HG03095 (cell line): ENCODE measurements around the gene GPR152.
"Not testable (repeated sequence)": the region's sequence is repeated elsewhere in the genome, so short reads cannot be mapped to it uniquely, and the experiment has no call there.

Source experiments
- ATAC-seq: cut with Tn5 transposase; IDR thresholded peaks from one replicate; pipeline ENCODE4 v1.9.1; 2021; ENCODE audit warnings: moderate library complexity; ENCODE audit not compliant: unreplicated experiment

Gene GPR152

DNA sequence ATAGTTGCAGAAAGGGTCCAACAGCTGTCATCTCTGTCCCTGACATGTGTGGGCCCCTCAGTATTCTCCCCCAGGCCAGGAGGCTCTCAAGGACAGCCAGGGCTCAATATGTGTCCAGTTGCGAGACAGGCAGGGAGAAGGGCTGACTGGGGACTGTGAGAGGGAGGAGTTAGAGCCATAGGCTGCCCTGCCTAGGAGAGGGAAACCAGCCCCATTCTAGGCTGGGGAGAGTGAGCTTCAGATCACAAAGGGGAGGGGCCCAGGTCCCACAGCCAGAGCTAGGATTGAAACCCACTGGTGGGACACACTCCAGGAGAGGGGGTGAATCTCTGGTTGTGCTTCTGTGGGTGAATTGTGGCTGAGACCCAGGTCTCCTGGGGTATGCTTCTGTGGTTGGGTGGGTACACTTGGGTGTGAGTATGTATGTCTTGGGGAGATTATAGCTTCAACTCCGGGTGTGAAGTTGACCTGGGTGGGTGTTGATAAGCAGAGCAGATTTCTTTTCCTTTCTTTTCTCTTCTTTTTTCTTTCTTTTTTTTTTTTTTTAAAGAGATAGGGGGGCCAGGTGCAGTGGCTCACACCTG is 39.2 kb downstream of the GPR152 start:
- no peak for ATAC-seq

DNA sequence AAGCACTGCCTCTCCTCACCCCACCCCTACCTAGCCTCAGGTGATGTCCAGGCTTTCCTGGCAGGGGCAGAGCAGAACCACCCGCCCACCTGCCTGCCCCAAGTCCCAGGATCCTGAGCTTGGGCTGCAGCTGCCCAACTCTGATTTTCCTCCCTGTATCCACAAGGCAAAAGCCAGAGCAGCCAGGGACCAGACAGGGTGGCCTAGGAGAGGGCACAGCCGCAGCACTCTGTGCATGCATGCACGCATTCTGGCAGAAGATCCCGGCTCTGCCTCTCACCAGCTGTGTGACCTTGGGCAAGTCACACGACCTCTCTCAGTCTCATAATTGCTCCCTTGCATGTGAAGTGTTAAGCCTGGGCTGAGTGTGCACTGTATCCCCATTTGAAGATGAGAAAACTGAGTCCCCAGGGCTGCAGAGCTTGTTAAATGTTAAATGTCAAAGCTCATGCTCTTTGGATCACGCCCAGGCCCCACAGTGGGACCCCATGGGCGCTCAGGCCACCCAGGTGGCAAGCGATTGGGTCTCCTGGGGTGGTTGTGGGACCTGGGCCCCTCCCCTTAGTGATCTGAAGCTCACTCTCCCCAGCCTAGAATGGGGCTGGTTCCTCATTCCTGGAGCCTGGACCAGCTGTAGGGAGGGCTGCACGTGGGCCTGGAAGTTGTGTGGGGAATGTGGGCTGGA is 39.9 kb downstream of the GPR152 start:
- no peak for ATAC-seq

DNA sequence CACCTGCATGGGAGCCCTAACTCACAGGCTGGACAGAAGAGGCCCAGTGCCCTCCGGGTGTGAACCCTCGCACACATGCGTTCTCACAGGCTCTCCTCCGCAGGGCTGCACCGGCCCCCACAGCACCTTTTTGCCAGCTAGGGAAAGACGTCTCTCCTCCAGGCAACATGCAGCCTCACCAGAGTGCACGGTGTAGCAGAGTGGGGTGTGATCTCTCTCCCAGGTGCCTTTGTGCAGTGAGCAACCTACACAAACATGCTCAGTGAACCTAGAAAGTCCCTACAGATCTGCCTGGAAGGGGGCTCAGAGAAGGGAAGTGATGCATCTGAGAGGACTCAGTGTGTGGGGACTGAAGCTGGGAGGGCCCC is 40.8 kb downstream of the GPR152 start:
- no peak for ATAC-seq

DNA sequence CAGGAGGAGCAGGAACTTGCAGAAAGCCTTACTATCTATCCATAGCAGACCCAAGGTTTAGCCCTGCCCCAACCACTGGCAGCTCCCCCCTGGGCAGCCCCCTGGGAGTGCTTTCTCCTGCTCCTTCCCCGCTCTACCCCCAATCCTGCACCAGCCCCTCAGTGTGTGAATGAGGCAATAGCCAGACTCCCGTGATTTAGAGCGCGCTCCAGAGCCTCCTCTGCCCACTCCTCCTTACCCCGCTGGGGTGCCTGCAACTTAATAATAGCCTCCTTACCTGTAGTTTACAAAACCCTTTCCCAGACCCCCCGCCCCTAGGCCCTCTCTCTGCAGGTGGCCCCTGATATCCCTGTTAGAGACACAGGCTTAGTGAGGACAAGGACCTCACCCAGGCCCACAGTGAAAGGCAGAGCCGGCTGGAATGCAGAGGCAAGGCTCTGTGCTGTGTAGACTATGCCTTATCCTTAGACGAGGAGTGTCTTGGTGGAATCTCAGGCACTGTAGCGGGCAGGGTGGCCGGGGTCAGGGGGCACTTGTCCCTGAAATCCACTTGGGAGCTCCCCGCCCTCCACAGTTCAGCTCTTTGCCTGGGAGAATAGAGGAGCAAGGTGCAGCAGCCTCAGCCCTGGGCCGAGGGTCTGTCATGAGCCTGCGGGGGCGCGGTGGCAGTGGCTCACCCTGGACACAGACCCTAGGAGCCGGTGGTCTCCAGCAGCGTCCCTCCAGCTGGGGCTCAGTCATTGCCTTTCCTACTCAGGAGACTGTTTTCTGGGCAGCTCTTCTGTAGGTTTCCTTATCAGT is 41.3 kb downstream of the GPR152 start:
- ATAC-seq, result no peak

DNA sequence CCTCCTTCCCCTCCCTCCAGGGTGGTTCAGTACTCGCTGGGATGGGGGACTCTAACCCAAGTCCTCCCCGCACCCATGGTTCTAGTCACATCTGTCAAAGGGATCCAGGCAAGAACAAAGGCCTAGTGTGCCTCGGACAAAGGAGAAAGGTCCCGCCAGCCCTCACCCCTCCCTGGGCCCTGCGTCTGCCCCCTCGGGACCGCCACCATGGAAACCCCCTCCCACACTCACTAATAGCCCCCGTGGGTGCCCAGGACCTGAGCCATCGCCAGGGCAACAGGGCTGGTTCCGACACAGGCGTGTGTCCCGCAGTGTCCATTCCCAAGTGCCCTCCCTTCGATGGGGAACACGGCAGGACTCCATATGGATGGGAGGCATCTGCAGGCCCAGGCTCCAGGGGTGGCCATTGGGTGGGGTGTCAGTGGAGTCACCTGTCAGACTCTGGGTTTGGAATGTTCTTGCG is 42.1 kb downstream of the GPR152 start:
- ATAC-seq, result no peak

DNA sequence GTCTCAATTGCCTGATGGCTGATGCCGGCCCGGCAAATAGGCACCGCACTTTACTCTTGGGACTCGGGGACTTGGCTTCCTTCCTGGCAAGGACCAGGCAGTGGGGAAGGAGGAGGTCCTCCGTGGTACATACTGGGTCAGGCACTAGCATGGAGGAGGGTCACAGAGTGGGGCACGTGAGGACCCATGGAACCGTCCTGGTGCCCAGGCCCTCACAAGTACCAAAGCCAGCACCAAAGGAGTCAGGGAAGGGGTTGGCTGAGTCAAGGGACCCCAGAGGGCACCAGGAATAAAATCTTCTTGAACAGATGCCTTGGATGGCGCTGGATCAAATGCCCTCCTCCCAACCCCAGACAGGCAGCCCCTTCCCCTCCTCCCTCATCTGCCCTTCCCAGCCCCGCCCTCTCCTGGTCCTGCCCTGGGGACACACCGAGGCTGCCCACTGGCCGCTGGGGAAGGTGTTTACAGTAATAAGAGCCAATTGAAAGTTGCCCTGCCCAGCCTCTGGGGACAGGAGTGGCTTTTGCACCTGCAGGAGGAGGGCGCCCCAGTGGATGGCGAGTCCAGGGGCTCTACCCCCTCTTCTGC is 42.7 kb downstream of the GPR152 start:
- ATAC-seq, result no peak

DNA sequence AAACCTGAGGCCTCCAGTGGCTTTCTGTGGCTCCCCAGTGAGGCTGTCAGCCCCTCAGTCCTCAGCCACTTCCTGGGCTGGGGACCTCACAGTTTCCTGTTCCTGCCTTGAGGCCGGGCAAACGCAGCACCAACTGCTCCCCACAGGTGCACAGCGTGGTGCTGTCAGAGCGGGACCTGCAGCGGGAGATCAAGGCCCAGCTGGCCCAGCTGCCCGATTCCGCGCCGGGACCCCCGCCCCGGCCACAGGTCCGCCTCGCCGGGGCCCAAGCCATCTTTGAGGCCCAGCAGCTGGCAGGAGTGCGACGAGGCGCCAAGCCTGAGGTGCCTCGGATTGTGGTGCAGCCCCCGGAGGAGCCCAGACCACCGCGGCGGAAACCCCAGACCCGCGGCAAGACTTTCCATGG is 43.3 kb downstream of the GPR152 start:
- no peak for ATAC-seq

DNA sequence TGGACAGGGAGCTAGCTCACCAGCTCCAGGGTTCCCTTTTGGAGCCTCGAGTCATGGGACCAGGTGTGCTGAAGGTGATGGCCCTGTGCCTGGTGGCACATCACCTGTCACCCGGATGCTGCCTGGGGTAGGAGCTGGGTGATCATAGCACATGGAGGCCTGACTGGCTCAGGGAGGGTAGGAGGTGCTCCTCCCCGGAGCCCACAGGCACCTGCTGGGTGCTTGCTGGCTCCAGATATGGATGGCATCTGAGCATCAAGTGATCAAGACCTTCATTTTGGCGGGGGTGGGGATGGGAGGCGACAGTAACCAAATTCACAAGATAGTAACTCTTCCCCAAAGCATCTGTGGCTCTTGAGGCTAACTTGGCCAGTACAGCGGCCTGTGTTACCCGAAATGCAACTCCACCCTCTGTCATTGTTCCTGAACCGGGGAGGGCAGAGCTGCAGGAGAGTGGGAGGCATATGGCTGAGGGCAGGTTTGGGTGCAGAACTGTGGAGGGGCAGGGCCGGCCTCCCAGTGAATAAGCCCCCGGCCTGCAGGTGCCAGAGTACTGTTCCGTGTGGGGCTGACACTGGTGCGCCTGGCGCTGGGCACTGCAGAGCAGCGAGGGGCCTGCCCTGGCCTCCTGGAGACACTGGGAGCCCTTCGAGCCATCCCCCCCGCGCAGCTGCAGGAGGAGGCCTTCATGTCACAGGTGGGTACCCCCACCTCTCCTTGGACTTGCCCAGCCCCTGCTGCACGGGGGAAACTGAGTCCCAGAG is 43.9 kb downstream of the GPR152 start:
- no peak for ATAC-seq

DNA sequence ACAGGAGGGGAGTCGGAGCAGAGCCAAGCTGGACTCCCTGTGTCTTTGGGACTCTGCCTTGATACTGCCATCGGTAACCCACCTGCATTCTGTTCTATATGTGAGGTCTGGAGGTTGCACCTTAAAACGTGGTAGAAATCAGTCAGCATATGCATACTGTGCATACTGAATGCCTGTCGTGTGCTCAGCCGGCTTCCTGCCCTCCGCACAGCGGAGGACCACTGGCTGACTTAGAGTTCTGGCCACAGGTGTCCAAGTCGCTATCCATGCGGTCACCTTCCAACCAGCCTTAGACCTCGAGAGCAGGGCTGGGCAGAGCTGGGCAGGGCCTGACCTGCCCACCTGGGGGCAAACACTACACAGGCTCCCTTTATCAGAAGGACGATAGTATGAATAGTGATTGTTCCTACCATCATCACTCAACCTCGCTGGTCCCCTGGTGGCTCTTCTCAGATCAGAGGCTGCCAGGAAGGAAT is 44.8 kb downstream of the GPR152 start:
- no peak for ATAC-seq

DNA sequence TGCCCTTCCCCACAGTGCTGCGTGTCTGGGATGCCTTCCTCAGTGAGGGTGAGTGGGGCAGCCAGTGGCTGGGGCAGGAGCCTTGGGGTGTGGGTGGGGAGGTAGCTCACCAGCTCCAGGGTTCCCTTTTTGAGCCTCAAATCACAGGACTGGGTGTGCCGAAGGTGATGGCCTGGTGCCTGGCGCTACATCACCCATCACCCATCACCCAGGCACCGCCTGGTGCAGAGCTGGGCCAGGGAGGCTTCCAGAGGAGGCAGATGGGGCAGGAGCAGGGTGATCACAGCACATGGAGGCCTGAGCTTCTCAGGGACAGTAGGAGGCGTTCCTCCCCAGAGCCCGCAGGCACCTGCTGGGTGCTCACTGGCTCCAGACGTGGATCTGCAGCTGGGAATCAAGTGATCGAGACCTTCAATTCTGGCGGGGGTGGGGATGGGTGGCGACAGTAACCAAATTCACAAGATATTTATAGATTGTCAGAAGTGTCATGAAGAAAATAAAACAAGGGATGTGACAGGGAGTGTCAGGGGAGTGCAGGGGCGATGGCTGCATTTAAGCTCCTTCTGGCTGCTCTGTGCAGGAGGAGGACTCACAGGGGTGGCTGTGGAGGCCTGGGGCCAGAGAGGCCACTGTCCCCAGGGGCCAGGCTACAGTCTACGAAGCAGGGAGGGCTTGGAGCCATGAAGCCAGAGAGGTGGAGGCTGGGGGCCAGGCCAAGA is 45.4 kb downstream of the GPR152 start:
- ATAC-seq, result no peak

DNA sequence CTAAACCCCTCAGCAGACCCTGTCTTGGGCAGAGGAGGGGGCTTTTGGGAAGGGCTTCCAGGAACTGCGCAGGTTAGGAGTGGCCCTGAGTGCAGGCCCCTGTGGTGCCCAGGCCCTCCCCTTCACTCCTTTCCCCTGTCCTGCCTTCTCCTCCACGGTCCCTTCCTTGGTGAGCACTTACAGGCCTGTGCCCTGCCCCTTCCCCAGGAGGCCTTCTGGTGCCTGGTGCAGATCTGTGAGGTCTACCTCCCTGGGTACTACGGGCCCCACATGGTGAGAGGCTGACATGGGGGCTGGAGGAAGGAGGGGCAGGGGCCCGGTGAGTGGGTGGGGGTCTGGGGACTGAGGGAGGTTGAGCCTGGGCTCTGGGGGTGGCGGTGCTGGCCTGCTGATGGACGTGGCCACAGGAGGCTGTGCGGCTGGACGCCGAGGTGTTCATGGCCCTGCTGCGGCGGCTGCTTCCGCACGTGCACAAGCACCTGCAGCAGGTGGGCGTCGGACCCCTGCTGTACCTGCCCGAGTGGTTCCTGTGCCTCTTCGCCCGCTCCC is 46.0 kb downstream of the GPR152 start:
- ATAC-seq, result no peak

DNA sequence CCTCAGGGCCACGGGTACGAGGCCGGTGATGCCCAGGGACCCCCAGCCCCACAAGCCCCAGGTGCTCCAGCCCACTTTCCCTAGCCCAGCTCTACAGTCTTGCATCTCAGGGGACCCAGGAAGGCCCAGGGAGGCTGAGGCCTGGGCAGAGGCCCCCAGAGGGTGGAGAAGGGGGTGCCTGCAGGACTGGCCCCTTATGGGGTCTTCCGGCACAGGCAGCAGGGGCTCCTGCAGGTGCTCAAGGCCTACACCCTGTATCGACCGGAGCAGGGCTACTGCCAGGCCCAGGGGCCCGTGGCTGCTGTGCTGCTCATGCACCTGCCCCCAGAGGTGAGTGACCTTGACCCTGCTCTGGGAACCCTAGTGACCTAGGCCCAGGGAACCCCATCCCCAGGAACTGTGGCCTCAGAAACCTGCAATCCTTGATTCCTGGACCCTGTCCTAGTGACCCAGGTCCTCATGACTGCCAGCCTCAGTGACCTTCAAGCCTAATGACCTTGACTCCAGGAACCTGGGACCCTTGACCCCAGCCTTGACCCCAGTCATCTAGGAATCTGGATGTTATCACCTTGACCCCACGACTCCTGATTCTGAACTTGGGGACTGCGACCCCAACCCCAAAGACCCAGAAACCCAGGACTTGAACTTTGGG is 46.7 kb downstream of the GPR152 start:
- no peak for ATAC-seq

DNA sequence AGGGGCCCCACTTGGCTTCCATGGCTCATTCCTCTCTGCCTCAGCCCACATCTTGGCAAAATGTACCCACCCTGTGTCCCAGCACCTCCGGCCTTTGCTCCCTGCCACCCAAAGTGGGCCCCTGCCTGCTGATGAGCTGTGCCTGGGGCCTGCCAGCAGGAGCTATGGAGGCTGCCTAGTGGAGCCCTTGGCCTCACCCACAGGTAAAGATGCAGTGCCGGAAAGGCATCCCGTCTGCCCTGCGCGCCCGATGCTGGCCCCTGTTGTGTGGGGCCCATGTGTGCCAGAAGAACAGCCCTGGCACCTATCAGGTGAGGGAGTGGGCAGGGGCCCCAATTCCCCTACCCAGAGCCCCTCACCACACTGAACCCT is 47.3 kb downstream of the GPR152 start:
- ATAC-seq, result no peak

DNA sequence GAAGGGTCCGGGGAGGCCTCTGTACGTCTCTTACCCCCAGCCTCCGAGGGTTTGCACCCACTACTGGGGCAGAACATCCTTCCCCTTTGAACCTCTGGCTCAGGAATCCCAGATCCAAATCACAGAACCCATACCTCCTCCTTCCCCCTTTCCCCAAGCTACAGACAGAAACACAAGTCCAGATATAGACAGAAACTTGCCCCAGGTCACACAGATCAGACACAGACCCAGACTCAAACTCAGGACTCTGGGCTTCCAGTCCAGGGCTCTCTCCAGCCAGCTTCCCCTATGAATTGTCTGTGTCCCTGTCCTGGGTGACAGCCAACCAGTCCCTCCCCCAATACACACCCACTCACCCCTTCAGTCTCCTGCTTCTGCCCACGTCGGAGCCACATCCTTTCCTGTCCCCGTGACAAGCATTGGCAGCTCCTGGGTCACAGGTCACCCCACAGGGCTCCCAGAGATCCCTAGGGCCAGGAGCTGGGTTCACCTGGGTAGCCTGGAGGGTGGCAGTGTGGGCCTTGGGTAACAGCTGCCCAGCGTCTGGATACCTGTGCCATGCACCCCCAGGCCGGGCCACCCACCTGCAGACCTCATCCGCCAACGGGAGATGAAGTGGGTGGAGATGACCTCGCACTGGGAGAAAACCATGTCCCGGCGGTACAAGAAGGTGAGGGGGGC is 47.9 kb downstream of the GPR152 start:
- no peak for ATAC-seq

DNA sequence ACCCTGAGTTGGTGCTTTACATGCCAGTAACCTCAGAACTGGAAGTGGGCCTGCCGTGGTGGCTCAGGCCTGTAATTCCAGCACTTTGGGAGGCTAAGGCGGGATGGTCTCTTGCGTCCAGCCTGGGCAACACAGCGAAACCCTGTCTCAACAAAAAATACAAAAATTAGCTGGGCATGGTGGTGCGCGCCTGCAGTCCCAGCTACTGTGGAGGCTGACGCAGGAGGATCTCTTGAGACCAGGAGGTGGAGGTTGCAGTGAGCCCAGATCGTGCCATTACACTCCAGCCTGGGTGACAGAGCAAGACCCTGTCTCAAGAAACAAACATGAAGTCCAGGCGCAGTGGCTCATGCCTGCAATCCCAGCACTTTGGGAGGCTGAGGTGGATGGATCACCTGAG is 49.4 kb downstream of the GPR152 start:
- not testable (repeated sequence) for ATAC-seq

DNA sequence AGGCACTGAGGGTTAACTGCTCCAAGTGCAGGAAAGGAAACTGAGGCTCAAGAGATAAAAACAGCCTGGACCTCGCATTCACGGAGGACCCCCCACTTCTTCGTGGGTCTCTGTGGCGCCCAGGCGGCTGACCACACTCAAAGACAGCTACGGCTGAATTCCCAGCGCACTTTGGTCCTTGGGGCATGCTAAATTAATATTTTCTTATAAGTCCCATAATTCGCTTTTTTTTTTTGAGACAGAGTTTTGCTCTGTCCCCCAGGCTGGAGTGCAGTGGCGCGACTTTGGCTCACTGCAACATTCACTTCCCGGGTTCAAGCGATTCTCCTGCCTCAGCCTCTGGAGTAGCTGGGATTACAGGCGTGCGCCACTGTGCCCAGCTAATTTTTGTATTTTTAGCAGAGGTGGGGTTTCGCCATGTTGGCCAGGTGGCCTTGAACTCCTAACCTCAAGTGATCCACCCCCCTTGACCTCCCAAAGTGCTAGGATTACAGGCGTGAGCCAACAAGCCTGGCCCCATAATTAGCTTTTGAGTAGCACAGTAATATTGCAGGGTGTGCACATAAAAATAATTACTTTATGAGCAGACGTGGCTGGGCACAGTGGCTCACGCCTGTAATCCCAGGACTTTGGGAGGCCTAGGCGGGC is 50.2 kb downstream of the GPR152 start:
- not testable (repeated sequence) for ATAC-seq

DNA sequence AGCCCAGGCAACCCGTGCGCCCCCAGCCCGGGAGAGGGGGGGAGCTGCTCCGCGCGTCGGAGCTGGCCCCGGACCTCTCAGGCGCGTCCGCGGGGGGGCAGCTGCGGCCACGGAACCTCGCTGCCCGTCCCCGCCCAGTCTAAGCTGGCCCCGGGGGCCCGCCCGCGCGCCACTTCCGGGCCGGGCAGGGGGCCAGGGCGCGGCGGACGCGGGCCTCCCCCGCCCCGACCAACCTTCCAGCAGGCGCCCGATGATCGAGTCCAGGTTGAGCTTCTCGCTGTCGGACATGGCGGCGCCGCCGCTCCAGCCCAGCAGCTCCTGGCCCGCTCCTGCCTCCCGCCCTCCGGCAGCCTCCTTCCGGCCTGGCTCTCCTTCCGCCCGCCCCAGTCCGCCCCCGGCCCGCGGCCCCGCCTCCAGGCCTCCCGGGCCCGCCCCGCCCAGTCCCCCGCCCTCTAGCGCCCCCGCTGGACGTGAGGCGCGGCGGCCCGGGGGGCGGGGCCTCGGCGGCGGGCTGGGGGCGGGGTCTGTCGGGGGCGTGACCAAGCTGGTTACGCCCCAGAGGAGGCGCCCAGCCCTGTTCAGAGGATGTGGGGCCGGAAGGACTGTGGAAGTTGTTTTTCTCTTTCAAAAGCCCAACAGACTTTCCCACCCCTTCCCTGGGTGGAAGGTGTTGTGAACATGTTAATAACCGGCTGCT is 50.9 kb downstream of the GPR152 start, which contains the start of gene PPP1CA:
Gene PPP1CA, minus strand, starts transcription at position 364 of the 697 bp plus-strand sequence. Its CDS starts 76 bp downstream, at position 288.
- peak; percentile 46 for ATAC-seq
